Spleen (tissue), 7 donors: ENCODE data around the gene HHAT.

Experiments used
- CTCF ChIP-seq, 11 experiments: fragments of 200-600 bp in 7 of 11; fragments of 450-650 bp in 4 of 11; sonication (generic) in 4 of 11; IDR thresholded peaks in 8 of 11; conservative IDR thresholded peaks in 3 of 11; 1 replicate in 7 of 11; 2 replicates in 4 of 11; pipeline versions ENCODE4 v1.4.0 to v1.8.0; 2016 to 2021; ENCODE audit warnings: antibody characterized with exemption in 11 of 11, inconsistent platforms in 4 of 11, mild to moderate bottlenecking in 1 of 11
- POLR2AphosphoS5 ChIP-seq, 3 donors: sonication (generic); formaldehyde crosslinking; IDR thresholded peaks; one replicate each; pipeline ENCODE4 v1.5.1; 2017; ENCODE audit warnings: antibody characterized with exemption in 3 of 3
- donor health status: DM: no; HTN: no; CAD: no; lungs with moderate emphysema.
- donor health status: DM: no; HTN: no; CAD: no.
- donor health status: DM: no; HTN: no; CAD: no.

GRCh38 chr1:210618369-210618768 lies 289.7 kb downstream of the HHAT start:
- TF ChIP-seq POLR2AphosphoS5 (IDR thresholded peaks at IDR 0.05) (no peak), CTCF (IDR thresholded peaks at IDR 0.05 in 8 of 11, conservative IDR thresholded peaks at IDR 0.05 in 3 of 11) (no peak)
